HepG2 (cell line): Measurements from ENCODE around the gene CLPSL2. TPM values are rescaled to one million over a fixed set of nuclear protein-coding genes. Genes with fewer than 3 reads are reported as not detected.

Experiments
- BRF2 ChIP-seq: sonication (generic); formaldehyde crosslinking; IDR thresholded peaks from 2 replicates; pipeline ENCODE4 v1.8.1; 2022; ENCODE audit warnings: mild to moderate bottlenecking, missing genetic modification reagents
- FLYWCH1 ChIP-seq: sonication (generic); formaldehyde crosslinking; IDR thresholded peaks from 2 replicates; pipeline ENCODE4 v1.8.1; 2023; ENCODE audit warnings: mild to moderate bottlenecking, missing genetic modification reagents
- HNF4G ChIP-seq, 2 experiments: sonication (generic) in 1 of 2; formaldehyde crosslinking in 1 of 2; IDR thresholded peaks; 2 replicates each; pipeline versions ENCODE4 v1.4.0 to v1.6.1; 2011 to 2020; ENCODE audit warnings: borderline replicate concordance in 2 of 2, low read depth in 2 of 2, mild to moderate bottlenecking in 2 of 2, low read length in 1 of 2, missing genetic modification reagents in 1 of 2, moderate library complexity in 1 of 2
- KLF13 ChIP-seq: sonication (generic); formaldehyde crosslinking; IDR thresholded peaks from 2 replicates; pipeline ENCODE4 v1.4.0; 2020; ENCODE audit warnings: mild to moderate bottlenecking, missing genetic modification reagents
- MAZ ChIP-seq, 2 experiments: sonication (generic) in 1 of 2; formaldehyde crosslinking in 1 of 2; IDR thresholded peaks; 2 replicates each; pipeline versions ENCODE4 v1.5.0 to v1.6.1; 2012 to 2020; ENCODE audit warnings: low read depth in 2 of 2, mild to moderate bottlenecking in 2 of 2, borderline replicate concordance in 1 of 2, improper control_type of control experiment in 1 of 2, low read length in 1 of 2, missing genetic modification reagents in 1 of 2, moderate library complexity in 1 of 2
- NR3C1 ChIP-seq: sonication (generic); formaldehyde crosslinking; IDR thresholded peaks from 2 replicates; pipeline ENCODE4 v1.4.0; 2020; ENCODE audit warnings: missing genetic modification reagents
- RBM22 ChIP-seq: fragments of 200-400 bp; formaldehyde crosslinking; optimal IDR thresholded peaks from 2 replicates; pipeline ENCODE3; 2017; ENCODE audit warnings: mild to moderate bottlenecking, low read length, moderate library complexity
- TARDBP ChIP-seq: sonication (generic); formaldehyde crosslinking; IDR thresholded peaks from 2 replicates; pipeline ENCODE4 v1.8.0; 2022; ENCODE audit warnings: mild to moderate bottlenecking, missing genetic modification reagents
- ZNF24 ChIP-seq: fragments of 450-650 bp; IDR thresholded peaks from 2 replicates; pipeline ENCODE4 v1.6.1; 2017; ENCODE audit warnings: antibody characterized with exemption, mild to moderate bottlenecking
- ZNF362 ChIP-seq: sonication (generic); formaldehyde crosslinking; IDR thresholded peaks from 2 replicates; pipeline ENCODE4 v1.4.0; 2020; ENCODE audit warnings: missing genetic modification reagents, mild to moderate bottlenecking, borderline replicate concordance
- ZNF431 ChIP-seq: sonication (generic); formaldehyde crosslinking; IDR thresholded peaks from 2 replicates; pipeline ENCODE4 v1.9.0; 2022; ENCODE audit warnings: missing genetic modification reagents, low read depth, mild to moderate bottlenecking, borderline replicate concordance
- ZZZ3 ChIP-seq: sonication (generic); formaldehyde crosslinking; IDR thresholded peaks from 2 replicates; pipeline ENCODE4 v1.4.0; 2020; ENCODE audit warnings: missing genetic modification reagents, mild to moderate bottlenecking, borderline replicate concordance
- polyA plus RNA-seq, 8 experiments: library from polyadenylated mRNA; depleted of rRNA in 3 of 8; stranded (reverse) in 7 of 8; unstranded in 1 of 8; fragments of >200 nt; fragmentation: Illumina TruSeq in 4 of 8; extraction: Trizol in 4 of 8; gene quantifications; 2 replicates each; pipeline versions ENCODE4 v1.2.1 to v1.2.3, GENCODE V29; 2011 to 2016; ENCODE audit warnings: low read depth in 4 of 8, missing spikeins in 1 of 8, mixed read lengths in 1 of 8; ENCODE audit not compliant: insufficient read depth in 1 of 8
- total RNA-seq, 5 experiments: library from RNA; depleted of rRNA; stranded (reverse); fragments of >200 nt; fragmentation: Illumina TruSeq; extraction: Trizol; gene quantifications; 2 replicates each; pipeline ENCODE4 v1.2.3, GENCODE V29; 2016; ENCODE audit warnings: low read depth in 1 of 5
- TF ChIP-seq, protein P1 (sequence below): sonication (generic); formaldehyde crosslinking; IDR thresholded peaks from 2 replicates; pipeline ENCODE4 v1.4.0; 2020; ENCODE audit warnings: mild to moderate bottlenecking, missing genetic modification reagents
- TF ChIP-seq, protein P2 (sequence below): sonication (generic); IDR thresholded peaks from 2 replicates; pipeline ENCODE4 v1.6.1; 2016; ENCODE audit warnings: low read depth, borderline replicate concordance
- TF ChIP-seq, protein P3 (sequence below): IDR thresholded peaks from 2 replicates; pipeline ENCODE4 v1.6.1; 2016; ENCODE audit warnings: mild to moderate bottlenecking
- TF ChIP-seq, protein P4 (sequence below): sonication (generic); formaldehyde crosslinking; IDR thresholded peaks from 2 replicates; pipeline ENCODE4 v1.5.0; 2020; ENCODE audit warnings: missing genetic modification reagents
- TF ChIP-seq, protein P5 (sequence below): IDR thresholded peaks from 2 replicates; pipeline ENCODE4 v1.6.1; 2016; ENCODE audit warnings: control low read depth

CLPSL2 gene
- total and polyA plus RNA-seq, 2 of the 13 experiments (the other 11 are each of a cell fraction or from before 2014, with no cell fraction given) = not detected

DNA sequence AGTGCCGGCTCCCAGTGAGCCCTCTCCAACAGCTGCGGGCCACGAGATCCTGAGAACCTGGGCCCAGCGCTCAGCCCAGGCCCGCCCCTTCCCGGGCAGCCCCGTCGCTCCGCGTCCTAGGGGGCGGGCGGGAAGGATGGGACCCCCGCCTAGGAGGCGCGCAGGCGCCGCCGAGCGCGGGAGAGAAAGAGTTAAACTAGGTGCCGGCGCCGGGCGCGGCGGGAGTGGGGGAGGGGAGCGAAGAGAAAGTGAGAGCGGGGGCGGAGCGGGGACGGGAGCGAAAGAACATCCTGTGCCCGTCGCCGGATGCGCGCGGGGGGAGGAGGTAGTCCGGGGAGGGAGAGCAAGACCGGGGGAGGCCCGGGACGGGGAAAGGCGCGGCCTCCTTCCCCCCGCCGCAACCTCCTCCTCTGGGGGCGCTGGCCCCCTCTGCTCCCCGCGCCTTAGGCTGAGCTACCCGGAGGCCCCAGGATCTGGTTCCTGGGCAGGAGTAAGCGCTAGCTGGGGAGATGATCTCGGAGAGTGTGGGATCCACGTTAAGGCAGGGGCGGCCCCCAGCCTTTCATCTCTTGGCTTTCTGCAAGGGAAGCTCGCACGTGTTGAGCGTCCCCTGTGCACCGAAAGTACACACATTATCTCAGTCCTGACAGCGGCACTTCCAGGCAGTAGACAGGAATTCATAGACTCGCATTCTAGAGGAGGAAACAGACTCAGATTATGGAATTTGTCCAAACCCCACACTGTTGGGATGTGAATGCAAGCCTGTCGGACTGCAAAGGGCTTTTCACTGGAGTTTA lies 44.5 kb upstream of the CLPSL2 start (continued):
- TF ChIP-seq, protein P1, sequence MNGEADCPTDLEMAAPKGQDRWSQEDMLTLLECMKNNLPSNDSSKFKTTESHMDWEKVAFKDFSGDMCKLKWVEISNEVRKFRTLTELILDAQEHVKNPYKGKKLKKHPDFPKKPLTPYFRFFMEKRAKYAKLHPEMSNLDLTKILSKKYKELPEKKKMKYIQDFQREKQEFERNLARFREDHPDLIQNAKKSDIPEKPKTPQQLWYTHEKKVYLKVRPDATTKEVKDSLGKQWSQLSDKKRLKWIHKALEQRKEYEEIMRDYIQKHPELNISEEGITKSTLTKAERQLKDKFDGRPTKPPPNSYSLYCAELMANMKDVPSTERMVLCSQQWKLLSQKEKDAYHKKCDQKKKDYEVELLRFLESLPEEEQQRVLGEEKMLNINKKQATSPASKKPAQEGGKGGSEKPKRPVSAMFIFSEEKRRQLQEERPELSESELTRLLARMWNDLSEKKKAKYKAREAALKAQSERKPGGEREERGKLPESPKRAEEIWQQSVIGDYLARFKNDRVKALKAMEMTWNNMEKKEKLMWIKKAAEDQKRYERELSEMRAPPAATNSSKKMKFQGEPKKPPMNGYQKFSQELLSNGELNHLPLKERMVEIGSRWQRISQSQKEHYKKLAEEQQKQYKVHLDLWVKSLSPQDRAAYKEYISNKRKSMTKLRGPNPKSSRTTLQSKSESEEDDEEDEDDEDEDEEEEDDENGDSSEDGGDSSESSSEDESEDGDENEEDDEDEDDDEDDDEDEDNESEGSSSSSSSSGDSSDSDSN (CRISPR knock-in tag) = peak; percentile 88
- TF ChIP-seq, protein P2, sequence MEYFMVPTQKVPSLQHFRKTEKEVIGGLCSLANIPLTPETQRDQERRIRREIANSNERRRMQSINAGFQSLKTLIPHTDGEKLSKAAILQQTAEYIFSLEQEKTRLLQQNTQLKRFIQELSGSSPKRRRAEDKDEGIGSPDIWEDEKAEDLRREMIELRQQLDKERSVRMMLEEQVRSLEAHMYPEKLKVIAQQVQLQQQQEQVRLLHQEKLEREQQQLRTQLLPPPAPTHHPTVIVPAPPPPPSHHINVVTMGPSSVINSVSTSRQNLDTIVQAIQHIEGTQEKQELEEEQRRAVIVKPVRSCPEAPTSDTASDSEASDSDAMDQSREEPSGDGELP = no peak
- TF ChIP-seq ZZZ3 (CRISPR knock-in tag) = no peak
- peak; percentile 8; the same call in 1 of the 2 replicates for TF ChIP-seq MAZ (IDR thresholded peaks at IDR 0.05; ENCODE audit: borderline replicate concordance, low read depth, low read length)
- peak; percentile 89 for TF ChIP-seq MAZ (CRISPR knock-in tag; IDR thresholded peaks at IDR 0.05; ENCODE audit: low read depth)
- TF ChIP-seq RBM22 = peak; percentile 67
- peak; percentile 49; the same call in 1 of the 2 replicates for TF ChIP-seq BRF2
- TF ChIP-seq NR3C1 = no peak
- no peak; the same call in 1 of the 2 replicates for TF ChIP-seq FLYWCH1 (CRISPR knock-in tag)
- no peak for TF ChIP-seq ZNF362 (CRISPR knock-in tag)
- TF ChIP-seq, protein P3, sequence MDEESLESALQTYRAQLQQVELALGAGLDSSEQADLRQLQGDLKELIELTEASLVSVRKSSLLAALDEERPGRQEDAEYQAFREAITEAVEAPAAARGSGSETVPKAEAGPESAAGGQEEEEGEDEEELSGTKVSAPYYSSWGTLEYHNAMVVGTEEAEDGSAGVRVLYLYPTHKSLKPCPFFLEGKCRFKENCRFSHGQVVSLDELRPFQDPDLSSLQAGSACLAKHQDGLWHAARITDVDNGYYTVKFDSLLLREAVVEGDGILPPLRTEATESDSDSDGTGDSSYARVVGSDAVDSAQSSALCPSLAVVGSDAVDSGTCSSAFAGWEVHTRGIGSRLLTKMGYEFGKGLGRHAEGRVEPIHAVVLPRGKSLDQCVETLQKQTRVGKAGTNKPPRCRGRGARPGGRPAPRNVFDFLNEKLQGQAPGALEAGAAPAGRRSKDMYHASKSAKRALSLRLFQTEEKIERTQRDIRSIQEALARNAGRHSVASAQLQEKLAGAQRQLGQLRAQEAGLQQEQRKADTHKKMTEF = peak; percentile 99
- TF ChIP-seq ZNF431 = peak; percentile 63
- TF ChIP-seq HNF4G (IDR thresholded peaks at IDR 0.05; ENCODE audit: borderline replicate concordance, low read depth, low read length) = peak; percentile 51; the same call in 1 of the 2 replicates
- no peak for TF ChIP-seq HNF4G (CRISPR knock-in tag; IDR thresholded peaks at IDR 0.05; ENCODE audit: borderline replicate concordance, low read depth)
- TF ChIP-seq TARDBP = peak; percentile 81
- TF ChIP-seq ZNF24 = no peak
- no peak; the same call in 1 of the 2 replicates for TF ChIP-seq KLF13
- TF ChIP-seq, protein P4, sequence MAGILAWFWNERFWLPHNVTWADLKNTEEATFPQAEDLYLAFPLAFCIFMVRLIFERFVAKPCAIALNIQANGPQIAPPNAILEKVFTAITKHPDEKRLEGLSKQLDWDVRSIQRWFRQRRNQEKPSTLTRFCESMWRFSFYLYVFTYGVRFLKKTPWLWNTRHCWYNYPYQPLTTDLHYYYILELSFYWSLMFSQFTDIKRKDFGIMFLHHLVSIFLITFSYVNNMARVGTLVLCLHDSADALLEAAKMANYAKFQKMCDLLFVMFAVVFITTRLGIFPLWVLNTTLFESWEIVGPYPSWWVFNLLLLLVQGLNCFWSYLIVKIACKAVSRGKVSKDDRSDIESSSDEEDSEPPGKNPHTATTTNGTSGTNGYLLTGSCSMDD (CRISPR knock-in tag) = no peak
- TF ChIP-seq, protein P5, sequence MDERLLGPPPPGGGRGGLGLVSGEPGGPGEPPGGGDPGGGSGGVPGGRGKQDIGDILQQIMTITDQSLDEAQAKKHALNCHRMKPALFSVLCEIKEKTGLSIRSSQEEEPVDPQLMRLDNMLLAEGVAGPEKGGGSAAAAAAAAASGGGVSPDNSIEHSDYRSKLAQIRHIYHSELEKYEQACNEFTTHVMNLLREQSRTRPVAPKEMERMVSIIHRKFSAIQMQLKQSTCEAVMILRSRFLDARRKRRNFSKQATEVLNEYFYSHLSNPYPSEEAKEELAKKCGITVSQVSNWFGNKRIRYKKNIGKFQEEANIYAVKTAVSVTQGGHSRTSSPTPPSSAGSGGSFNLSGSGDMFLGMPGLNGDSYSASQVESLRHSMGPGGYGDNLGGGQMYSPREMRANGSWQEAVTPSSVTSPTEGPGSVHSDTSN (CRISPR knock-in tag) = no peak
